ENCODE results near the gene CFAP99. TPM values are rescaled to one million over a fixed set of nuclear protein-coding genes. Genes with fewer than 3 reads are reported as not detected.
A peak's percentile ranks its signal among the peaks of the same experiment; 100 is the strongest.

CFAP99 gene
- total RNA-seq, 1 donor from 2014 or later = 1.3 TPM

DNA sequence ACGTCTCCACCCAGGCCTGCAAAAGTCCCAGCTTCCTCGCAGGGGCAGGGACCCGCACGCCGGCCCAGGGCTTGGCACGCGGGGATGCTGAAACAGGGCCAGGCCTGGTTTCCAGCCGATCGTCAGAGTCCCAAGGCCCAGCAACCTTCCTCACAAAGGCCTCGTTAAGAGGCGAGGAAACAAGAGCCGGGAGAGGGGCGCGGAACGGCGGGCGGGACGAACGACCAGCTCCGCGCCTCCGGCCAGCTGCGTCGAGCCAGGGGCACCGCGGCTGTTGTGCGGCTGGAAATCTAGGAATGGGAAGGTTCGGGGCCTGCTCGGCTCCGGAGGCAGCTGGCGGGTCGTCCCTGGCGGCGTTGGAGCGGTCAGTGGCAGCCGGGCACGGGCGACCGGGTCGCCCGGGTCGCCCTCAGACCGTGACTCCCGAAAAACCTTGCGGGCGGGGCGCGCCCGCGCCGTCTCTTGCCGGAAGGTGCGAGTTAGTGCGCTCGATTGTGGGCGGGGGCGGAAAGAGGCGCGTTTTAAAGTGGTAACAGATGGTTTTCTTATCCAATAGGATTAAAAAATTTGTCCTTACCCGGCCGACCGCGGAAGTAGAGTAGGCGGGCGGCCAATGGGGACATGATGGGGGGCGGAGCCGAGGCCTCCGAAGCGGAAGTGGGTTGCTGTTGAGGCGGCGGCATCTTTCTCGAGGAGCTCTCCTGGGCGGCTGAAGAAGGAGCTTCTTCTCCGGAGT is 49.9 kb downstream of the CFAP99 start, which contains the start of gene RNF4:
Gene RNF4, plus strand, starts transcription at position 651 of the 736 bp plus-strand sequence. CDS start 21,388 bp downstream, outside the sequence.
- DNase-seq (ENCODE audit: low spot score) = peak; percentile 97

DNA sequence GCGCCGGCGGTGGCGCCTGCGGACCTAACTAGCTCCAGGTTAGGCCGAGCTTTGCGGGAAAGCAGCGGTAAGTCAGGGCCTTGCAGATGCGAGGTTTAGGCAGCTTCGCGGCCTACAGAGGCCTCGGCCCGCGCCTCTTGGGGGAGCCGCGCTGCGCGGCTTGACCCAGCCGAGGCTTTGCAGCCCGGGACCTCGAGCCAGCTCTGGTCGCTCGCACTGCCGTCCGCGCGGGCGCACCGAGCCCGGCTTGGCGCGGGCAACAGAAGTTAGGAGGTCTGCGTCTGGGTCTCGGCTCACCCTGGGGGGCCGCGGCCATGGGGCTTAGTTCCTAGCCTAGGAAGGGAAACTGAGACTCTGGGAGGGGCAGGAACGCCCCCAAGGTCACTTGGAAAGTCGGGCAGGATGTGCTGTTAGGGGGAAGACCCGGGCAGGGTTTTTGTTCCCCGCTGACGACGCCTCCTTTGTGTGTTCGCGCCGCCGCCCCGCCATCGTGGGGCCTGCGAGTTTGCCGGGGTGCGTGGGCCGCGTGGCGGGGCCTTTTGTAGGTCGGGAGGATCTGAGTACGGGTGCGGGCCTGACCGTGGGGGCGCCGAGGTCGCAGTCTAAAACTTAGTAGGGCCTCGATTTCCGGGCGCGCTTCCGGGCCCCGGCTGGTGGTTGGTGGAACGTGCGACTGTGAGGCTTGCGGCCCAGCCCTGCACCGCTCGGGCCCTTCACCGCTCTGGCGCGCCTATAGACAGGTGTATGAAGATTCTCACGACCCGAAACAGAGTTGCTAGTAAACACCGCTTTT is 50.6 kb downstream of the CFAP99 start:
- DNase-seq (ENCODE audit: low spot score) = peak; percentile 38

DNA sequence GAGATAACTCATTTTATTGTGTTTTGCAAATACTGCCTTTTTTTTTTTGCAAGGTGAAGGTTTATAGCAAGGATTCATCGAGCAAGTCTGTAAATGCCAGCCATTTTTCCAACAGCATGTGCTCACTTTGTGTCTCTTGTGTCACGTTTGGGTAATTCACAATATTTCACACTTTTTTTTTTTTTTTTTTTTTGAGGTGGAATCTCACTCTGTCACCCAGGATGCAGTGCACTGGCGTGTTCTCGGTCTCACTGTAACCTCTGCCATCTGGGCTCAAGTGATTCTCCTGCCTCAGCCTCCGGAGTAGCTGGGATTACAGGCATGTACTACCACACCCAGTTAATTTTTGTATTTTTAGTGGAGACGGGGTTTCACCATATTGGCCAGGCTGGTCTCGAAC is 52.0 kb downstream of the CFAP99 start:
- DNase-seq (ENCODE audit: low spot score) = no peak

DNA sequence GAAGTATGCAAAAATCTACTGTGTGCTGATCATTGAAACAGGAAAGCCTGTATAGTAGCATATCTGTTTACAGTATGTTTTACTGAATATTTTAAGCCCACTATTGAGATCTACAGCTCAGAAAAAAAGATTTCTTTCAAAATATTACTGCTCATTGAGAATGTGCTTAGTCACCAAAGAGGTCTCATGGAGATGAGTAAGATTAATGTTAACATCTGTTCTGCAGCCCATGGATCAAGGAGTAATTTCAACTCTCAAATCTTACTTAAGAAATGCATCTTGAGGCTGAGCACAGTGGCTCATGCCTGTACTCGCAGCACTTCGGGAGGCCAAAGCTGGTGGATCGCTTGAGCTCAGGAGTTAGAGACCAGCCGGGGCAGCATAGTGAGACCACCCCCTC is 53.4 kb downstream of the CFAP99 start:
- DNase-seq (ENCODE audit: low spot score) = no peak

DNA sequence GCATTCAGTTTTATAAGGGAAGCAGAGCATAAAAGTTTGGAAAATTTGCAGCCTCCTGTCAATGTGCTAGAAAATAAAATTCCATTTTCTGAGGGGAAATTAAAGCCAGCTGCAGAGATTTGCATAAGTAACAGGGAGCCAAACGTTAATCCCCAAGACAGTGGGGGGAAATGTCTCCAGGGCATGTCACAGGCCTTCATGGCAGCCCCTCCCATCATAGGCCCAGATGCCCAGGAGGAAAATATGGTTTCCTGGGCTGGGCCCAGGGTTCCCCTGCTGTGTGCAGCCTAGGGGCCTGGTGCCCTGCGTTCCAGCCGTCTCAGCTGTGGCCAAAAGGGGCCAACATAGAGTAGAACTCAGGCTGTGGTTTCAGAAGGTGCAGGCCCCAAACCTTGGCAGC is 59.5 kb downstream of the CFAP99 start:
- no peak for DNase-seq (ENCODE audit: low spot score)

DNA sequence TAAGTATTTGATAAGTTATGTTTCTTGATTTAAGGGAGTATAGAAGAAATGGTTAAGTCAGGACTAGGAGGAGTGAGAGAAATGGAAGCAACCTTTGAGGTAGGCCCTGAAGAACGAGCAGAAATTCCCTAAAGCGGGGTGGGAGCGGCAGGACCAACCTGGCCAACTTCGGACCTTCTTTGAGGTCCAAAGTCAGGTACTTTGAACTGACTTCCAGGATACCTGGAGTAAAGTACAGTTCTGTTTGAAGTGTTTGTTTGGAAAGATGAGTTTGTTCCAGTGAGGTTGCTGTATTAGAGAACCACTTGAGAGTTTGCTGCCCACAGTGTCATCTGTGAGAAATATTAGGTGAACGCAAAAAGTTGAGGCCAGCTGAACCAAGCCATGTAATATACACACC is 61.9 kb downstream of the CFAP99 start:
- no peak for DNase-seq (ENCODE audit: low spot score)

DNA sequence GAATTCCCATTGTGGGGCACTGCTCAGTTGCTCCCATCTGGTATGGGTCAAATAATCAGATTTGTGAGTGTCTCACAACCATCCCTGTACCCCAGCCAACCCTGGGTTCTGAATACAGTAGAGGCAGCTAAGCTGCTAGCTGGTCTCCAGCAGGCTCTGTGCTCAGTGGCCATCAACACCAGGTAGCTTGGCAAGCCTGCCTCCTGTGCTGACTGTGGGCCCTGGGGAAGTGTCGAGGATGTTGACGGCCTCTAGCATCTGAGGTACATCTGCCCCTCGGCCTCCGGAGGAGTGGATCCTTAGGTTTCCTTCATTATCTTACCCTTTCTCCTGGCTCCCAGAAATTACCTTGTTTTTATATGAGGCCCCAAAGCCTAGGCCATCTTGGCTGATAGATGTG is 63.4 kb downstream of the CFAP99 start:
- no peak for DNase-seq (ENCODE audit: low spot score)

DNA sequence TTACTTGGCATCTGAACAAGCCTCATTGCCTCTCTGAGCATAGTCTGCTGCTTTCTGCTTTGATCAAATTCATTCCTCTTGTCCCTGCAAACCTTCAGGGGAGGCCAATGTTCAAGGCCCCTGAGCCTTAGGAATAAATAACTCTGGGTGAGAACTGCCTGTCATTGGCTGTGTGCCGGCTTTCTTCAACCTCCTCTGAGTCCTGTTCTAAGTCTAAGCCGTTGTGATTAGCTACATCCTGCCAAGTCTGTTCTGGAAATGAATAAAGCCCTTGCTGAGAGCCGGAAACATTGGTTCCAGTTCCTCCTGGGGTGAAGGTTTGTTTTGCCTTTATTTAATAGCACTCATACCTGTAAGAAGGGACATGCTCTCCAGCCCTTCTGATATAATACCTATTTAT is 63.9 kb downstream of the CFAP99 start:
- peak; percentile 64 for DNase-seq (ENCODE audit: low spot score)

DNA sequence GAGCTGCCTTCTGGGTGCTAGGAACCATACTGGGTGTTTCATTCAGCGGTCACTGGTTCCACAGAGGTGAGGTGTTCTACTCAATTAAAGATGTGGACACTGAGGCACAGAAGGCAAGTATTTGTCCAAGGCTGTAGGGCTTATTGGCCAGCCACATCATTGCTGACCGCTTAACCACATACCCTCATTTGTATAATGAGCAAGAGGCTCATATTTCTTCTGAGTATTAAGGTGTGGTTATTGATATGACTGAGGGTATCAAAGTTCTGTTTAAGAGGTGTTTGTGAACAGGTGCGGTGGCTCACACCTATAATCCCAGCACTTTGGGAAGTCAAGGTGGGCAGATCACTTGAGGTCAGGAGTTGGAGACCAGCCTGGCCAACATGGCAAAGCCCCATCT is 64.5 kb downstream of the CFAP99 start:
- no peak for DNase-seq (ENCODE audit: low spot score)

DNA sequence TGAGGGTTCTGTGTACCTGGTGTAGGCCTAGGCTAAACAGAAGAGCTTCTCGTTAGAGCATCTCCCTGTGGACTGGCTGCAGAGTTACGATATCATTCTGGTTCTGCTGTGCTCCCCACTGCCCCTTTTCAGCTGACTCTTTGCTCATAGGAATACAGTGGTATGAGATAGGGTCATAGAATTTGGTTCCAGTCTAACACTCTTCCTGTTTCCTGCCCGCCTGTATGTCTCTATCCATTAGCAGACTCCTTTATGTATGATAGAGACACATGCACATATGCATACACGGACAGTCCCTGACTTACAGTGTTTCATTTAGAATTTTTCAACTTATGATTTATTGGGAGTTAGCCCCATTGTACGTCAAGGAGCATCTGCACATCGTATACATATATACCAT is 65.4 kb downstream of the CFAP99 start:
- DNase-seq (ENCODE audit: low spot score) = no peak

DNA sequence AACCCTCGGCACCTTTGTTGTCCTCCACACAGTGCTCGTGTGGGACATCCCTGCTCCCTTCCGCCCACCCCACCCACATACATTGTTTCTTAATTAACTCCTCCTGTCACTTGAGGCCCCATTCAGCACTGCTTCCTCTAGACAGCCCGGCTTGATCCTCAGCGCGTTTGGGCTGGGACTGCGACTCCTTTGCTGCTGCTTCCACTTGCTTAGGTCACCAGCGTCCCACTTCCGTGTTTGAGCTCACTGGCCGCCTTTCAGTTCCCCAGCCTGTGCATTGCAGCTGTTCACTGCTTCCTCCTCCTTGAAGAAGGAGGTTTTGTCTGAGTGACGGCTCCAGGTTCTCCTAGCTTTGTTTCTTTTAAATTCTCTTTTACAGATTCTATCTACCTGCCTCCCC is 66.2 kb downstream of the CFAP99 start:
- peak; percentile 76 for DNase-seq (ENCODE audit: low spot score)

DNA sequence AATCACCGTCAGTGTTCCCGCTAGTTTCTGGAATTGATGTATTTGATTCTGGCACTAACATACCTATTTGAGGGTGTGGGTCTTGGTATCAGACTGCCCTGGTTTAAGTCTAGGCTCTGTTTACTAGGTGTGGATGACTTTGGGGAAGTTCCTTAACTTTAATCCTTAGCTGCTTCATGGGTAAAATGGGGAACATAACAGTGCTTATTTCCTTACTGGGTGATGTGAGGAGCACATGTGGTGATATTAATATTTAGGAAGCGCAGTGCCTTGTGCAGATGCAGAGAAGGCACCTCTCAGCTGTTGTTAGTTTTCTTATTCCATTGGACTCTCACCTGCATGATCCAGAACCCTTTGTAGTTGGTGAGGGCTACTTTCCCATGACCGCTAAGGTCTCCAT is 67.2 kb downstream of the CFAP99 start:
- no peak for DNase-seq (ENCODE audit: low spot score)

DNA sequence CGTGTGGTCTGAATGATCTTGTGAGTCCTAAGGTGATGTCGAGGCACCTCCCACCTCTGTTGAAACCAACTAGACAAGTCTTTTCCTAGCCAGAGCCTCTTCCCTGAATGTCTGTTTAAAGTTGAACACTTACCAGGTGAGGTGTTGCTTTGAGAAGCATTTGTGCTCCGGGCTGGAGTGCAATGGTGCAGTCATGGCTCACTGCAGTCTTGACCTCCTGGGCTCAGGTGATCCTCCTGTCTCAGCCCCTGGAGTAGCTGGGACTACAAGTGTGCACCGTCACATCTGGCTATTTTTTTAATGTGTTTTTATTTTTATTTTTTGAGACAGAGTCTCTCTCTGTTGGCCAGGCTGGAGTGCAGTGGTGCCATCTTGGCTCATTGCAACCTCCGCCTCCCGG is 68.2 kb downstream of the CFAP99 start:
- DNase-seq (ENCODE audit: low spot score) = no peak

DNA sequence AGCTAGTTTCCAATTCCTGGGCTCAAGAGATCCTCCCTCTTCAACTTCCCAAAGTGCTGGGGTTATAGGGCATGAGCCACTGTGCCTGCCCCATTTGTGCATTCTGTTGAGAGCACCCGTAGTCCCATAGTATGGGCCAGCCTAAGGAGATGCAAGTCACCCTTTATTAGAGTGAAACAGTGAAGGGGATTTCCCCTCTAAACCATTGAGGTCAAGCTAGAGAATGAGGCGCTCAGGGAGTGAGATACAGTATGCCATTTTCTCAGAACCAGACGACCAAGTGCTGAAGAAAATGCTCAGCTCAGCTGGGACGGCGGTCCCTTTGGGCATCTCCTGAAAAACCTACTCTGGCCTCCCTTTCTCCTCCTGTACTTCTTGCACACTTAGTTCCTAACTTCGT is 68.9 kb downstream of the CFAP99 start:
- DNase-seq (ENCODE audit: low spot score) = no peak

DNA sequence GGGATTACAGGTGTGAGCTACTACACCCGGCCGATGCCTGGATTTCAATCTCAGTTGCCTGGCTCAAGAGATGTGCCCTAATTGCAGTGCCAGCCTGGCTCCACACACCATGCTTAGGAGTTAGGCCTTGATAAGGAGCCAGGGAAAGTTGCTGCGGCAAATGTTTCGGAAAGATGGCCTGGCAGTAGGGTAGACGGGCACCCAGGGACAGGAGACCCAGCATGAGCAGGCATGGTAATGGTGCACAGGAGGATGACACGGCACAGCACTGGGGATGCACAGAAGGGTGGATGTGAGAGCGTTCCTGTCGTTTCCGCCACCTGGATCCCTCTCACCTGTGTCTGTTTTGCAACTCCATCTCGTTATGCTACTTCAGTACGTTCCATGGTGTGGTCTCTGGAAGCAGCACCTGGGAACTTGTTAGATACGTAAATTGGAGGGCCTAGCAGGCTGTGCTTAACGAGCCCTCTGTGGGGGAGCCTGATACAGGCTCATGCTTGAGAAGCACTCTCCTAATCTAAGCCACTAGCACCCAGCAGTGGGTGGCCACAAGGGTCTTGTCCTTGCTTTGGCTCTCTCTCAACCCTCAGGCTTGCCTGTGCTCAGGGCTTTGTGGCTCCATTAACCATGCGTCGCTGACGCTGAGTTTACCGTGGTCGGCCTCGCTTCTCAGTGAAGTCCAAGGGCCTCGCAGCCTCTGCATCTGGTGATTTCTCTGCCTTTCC is 70.5 kb downstream of the CFAP99 start:
- no peak for DNase-seq (ENCODE audit: low spot score)

DNA sequence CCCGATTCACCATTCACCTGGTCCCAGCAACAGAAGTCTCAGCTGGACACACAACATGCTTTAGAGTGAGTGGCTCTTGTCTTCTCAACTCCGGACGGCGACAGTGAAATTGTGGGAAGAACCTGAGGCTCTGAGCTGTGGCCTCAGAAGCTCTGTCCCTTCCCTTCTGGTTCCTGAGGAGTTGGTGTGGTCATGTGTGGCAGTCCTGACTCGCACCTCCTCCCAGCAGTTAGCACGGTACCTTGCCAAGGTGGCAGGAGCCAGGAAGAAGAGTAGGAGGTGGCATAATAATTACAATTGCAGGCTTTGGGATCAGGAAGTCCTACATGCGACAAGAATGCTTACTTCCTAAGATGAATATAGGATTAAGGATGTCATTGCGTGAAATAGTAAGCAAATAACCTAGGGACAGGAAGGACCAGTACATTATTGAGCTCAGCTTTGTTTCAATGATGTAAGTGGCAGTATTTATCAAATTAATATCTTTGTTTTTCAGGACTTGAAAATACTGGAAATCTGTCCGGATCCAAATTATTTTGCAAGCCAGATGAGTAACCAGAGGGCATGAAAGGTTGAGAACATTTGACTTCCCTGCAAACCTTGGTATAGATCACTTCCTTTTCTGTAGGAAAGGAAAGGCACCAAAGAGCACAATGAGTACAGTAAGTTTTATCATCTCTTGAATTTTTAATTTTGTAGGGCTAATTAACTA is 71.2 kb downstream of the CFAP99 start:
- no peak for DNase-seq (ENCODE audit: low spot score)

DNA sequence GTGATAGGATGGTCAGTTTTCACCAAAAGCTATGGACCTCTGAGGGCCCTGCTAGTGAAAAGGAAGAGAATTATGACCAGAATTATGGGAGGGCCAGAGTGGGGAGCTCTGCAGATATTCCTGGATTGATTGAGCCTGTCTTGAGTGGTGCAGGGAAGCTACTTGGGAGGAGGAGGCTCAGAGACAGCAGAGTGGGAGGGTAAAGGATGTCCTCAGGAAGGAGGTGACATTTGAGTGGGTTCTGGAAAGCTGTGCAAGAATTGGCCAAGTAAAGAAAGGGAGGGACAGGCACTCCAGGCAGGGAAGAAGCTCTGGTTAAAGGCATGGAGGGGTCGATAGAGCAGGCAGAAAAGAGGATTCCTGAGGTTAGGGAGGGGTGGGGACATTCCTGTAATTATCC is 74.2 kb downstream of the CFAP99 start:
- DNase-seq (ENCODE audit: low spot score) = no peak

DNA sequence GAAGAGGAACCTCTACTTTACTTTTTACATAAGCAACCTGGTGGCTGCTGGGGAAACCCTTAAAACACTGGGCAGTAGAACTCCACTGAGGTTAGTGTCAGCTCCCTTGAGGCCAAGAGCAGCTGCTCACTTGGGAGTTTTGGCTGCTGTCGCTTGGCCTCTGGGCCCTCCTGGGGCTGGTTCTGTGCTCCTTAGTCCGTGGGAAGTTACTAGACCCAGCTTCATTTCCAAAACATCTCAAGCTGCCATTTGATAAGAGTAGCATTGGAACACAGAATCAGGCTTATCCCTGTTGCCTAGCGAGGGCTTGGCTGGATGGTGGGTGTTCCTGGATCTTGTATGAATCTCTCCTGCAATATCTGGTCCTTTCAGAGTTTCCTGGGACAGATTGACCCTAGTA is 76.2 kb downstream of the CFAP99 start:
- no peak for DNase-seq (ENCODE audit: low spot score)

DNA sequence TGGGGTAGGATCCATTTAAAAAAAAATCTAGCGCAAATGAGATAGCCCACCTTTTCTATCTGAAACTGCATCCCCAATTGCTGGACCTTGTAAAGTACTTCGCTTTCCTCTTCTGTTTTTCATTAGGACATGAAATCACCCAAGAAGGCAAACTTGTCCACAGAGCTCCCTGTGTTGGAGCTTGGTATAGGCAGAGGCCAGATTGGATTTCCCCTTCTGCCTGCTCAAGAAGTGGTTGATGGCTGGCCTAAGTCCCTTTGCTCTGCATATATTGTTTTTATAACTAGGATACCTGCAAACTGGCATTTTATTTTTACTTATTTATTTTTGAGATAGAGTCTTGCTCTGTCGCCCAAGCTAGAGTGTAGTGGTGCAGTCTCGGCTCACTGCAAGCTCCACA is 78.6 kb downstream of the CFAP99 start:
- DNase-seq (ENCODE audit: low spot score) = no peak

DNA sequence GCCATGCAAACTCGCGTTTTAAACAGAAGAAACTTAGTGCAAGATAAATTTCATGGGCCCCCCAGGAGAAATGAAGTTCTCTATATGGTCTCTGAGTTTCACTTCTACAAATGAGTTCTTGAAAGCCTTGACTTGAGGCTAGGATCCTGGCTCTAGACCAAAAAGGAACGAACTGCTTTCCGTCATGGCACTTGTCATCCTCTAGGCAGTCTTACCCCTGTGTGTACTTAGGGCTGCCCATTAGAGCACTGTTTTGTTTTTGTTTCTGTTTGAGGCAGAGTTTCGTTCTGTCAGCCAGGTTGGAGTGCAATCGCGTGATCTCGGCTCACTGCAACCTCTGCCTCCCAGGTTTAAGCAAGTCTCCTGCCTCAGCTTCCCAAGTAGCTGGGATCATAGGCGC is 79.2 kb downstream of the CFAP99 start:
- peak; percentile 24 for DNase-seq (ENCODE audit: low spot score)

DNA sequence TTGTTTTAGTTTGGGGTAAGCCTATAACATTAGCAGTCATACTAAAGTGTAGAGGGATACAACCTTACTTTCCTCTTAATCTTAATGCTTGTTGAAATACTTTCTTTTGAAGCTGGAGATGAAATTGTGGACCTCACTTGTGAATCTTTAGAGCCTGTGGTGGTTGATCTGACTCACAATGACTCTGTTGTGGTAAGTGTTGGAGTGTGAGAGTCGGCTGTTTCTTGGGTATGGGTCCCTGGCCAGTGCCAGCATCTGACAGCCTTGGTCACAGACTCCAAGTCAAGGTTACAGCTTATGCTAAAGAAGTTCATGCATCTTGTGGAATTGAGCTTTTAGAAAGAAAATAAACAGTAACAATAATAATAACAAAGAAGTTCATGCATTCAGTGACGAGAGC is 81.8 kb downstream of the CFAP99 start:
- DNase-seq (ENCODE audit: low spot score) = no peak

DNA sequence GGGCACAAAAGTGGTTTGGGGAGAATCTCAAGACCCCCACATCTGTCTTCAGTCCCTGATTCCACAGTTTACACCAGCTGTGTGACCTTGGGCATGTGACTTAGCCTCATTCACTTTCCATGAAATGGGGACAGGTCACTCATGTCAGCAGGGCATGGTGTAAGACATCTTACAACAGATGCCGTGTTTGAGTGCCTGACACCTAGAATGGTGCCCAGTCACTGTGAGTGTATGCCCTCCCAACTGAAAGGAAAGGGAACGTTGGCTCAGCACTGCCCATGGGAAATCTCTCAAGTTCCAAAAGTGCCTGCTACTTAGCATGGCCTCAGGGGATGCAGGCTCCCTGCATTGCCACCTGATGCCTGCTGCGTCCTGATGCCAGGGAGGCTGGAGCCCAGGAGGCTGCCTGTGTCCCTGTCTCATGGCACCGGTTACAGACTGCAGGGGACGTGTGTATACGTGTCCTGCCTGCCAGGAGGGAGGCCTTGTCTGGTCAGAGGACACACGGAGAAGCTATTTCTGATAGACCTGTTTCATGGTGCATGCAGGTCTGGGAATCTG is 82.4 kb downstream of the CFAP99 start:
- DNase-seq (ENCODE audit: low spot score) = no peak
